ENCODE data around the gene C12orf56.
"Not testable (repeated sequence)": the region's sequence is repeated elsewhere in the genome, so short reads cannot be mapped to it uniquely, and the experiment has no call there.

C12orf56 gene

DNA sequence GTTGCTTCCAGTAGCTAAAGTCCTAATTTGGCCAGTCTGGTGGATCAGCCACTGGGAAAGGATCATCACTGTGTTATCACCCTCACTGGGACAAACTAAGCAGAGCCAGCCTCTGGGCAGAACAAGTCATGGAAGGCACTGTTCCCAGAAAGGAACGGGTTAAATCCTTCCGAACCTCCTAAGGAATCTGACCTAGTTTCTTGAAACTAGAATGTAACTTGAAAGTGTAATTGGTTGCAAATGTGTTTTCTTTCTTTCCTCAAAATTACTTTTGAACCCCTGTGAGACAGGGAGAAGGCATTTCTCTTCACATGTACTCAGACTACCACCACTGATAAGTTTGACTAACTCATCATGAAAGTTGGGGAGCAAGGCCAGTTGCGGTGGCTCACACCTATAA lies 149.8 kb downstream of the C12orf56 start:
- no peak for DNase-seq

DNA sequence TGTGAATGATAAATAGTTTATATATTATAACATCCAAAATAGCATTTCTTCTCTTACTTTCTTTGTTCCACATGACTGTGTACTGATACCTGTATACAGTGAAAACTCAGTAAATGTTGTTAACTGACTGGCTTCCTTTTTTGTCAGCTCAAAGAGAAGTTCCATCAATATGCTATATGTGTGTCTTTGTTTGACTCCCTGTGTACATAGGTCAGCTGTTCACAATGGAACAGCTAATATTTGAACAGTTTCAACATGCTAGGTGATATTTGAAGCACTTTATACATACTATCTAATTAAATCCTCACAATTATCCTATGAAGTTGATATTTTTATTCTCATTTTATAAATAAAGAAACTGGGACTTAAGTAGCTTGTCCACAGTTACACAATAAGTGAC lies 153.2 kb downstream of the C12orf56 start:
- no peak for DNase-seq

- peak in 1 of 58 donors; percentile 26 for DNase-seq
These were observed 154.0 kb downstream of the C12orf56 start for GRCh38 chr12:64236549-64236948.

DNA sequence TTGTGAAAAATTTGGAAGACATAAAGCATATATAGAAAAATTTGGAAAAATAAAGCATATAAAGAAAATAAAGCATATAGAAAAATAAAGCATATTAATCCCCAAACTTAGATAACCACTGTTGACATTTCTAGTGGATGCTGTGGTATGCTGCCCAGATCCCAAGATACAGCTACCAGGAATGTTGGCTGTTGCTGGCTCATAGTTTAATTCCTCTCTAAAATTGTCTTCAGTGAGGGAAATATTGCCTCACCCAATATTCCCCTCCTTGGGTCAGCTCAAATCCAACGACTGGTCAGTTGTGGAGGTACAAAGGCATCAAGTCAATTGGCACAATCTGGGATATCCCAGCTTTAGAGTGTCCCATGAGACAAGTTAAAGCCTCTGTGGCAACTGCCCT lies 158.4 kb downstream of the C12orf56 start:
- no peak for DNase-seq

DNA sequence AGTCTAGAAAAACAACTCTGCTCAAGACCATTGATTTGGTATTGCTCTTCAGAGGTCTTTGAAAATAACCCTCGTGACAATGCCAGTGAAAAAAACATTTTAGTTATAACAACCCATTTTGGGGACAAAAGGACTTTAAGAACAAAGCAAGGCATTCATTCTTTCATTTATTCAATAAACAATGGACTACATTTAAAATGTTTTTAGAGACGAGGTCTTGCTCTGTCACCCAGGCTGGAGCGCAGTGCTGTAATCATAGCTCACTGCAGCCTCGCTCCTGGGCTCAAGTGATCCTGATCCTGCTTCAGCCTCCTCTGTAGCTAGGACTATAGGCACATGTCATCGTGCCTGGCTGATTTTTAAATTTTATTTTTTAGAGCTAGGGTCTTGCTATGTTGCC lies 160.8 kb downstream of the C12orf56 start:
- peak in 23 of 58 donors; percentile 6 to 62 (median 36) for DNase-seq

DNA sequence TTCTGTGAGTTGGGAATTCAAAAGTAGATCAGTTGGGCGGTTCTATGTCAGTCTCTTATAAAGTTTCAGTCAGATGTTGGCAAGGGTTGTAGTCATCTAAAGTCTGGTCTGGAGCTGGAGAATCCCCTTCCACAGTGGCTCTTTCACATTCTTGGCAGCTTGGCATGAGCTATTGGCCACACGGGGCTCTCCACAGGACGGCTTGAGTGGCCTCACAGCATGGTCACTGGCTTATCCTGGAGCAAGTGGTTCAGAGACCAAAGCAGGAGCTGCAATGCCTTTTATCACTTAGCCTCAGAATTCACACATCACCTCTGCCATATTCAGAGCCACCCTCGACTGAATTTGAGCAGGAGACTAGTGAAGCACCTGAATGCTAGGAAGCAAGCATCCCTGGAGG lies 161.3 kb downstream of the C12orf56 start:
- peak in 4 of 58 donors; percentile 3 to 8 (median 6) for DNase-seq

DNA sequence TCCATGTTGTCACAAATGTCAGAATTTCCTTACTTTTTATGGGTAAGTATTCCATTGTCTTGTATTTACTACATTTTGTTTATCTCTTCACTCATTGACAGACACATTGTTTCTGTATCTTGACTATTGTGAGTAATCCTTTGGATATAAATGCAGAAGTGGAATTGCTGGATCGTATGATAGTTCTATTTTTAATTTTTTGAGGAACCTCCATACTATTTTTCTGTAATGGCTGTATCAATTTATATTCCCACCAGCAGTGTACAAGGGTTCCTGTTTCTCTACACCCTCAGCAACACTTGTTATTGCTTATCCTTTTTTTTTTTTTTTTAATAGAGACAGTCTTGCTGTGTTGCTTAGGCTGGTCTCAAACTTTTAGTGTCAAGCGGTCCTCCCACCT lies 164.9 kb downstream of the C12orf56 start:
- DNase-seq = no peak

- DNase-seq = peak; percentile 42 to 99 (median 90)
These were observed 168.4 kb downstream of the C12orf56 start, which contains the start of gene KICS2 for GRCh38 chr12:64222009-64222765. TSS of gene KICS2 (minus strand) at chr12:64222296. CDS start at chr12:64222237, 59 bp downstream.

- DNase-seq = peak in 54 of 58 donors; percentile 41 to 88 (median 74)
These were observed 168.9 kb downstream of the C12orf56 start for GRCh38 chr12:64221651-64222008.

DNA sequence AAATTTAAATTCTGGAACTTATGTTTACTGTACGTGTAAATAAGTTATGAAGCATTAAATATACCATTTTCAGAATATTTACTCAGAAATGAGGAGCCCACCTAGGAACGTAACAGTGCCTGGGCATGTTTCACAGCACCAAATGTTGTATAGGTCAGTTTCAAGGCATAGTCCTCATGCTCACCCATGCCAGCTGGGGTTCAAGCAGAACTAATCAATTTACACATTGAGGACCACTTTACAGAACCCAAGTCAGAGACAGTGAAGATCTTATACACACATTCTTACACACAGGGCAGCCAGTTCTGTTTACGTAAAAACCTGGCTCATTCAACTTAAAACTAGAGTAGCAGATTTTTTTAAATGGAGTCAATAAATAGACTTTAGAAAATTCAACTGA lies 170.5 kb downstream of the C12orf56 start:
- no peak for DNase-seq

DNA sequence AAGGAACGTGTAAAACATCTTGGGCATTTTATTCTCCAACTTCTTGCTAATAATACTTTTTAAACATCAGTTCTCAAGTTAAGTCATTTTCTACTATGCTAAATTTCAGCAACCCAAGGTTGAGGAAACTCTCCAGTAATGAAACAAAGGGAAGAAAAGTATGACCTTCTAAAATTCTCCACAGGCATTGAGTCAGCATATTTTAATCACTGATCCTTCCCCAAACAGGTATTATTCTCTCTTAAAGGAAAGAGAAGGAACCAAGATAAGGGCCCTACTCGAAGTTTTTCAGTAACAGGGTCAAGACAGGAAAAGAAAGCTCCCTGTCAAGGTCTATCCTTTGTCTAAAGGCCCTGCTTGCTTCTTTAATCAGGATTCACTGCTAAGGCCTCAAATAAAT lies 171.4 kb downstream of the C12orf56 start:
- no peak for DNase-seq

DNA sequence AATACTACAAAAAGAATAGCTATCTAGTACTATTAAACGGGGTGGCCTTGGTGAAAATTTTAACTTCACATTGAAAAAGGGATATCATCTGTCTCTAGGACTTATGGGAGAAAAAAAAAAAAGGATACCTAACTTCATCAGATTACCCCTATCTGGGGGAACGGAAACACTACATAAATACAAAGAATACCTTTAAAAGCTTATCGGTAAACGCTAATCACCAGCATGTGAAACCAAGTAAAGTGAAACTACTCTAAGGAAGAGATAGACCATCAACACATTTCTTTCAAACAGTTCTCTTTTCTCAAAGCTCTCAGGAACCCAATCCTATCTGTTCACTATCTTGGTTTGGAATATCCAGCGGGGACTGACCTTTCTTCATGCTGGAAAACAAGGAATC lies 172.0 kb downstream of the C12orf56 start:
- DNase-seq = no peak

DNA sequence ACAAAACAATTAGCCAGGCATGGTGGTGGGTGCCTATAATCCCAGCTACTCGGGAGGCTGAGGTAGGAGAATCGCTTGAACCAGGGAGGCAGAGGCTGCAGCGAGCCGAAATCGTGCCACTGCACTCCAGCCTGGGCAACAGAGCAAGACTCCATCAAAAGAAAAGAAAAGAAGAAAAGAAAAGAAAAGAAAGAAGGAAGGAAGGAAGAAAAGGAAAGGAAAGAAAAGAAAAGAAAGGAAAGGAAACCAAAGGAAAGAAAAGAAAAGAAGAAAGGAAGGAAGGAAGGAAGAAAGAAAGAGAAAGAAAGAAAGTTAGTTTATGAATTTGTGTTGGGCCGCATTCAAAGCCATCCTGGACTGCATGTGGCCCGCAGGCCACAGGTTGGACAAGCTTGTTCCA lies 172.9 kb downstream of the C12orf56 start:
- not testable (repeated sequence) for DNase-seq

GRCh38 chr12:64216239-64216638 lies 174.3 kb downstream of the C12orf56 start:
- DNase-seq = no peak
